Mucosa of gallbladder (tissue), 1 donor: ENCODE results near the gene PBXIP1. TPM values are rescaled to one million over a fixed set of nuclear protein-coding genes. Genes with fewer than 3 reads are reported as not detected.

Experiments used
- DNase-seq: peaks from one replicate; pipeline ENCODE4 v3.0.0-alpha.2; 2020; ENCODE audit warnings: low spot score
- total RNA-seq: library from RNA; stranded (reverse); gene quantifications from one replicate; pipeline ENCODE4 v1.2.1, GENCODE V29; 2021
- donor health status: DM: no; HTN: no; CAD: no.

Gene PBXIP1
- total RNA-seq, 1 donor from 2014 or later, result 208 TPM

DNA sequence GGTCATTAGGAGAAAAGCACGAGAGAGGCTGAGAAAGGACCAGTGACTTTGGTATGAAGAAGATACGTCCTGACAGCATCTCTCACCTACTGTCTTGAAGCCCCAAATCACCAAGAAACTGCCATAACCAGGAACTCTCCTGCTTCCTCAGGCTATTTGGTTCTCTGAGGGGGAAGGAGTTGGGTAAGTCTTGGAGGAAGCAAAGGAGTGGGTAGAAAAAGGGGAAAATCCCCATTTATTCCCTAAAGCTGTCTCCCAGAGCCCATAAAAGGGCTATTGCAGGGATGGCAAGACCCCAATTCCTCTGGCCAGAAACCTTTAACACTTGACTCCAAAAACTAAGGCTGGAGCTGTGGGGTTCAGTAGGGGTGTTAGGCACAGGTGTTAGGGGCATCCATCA lies 2.1 kb upstream of the PBXIP1 start:
- DNase-seq, result no peak

DNA sequence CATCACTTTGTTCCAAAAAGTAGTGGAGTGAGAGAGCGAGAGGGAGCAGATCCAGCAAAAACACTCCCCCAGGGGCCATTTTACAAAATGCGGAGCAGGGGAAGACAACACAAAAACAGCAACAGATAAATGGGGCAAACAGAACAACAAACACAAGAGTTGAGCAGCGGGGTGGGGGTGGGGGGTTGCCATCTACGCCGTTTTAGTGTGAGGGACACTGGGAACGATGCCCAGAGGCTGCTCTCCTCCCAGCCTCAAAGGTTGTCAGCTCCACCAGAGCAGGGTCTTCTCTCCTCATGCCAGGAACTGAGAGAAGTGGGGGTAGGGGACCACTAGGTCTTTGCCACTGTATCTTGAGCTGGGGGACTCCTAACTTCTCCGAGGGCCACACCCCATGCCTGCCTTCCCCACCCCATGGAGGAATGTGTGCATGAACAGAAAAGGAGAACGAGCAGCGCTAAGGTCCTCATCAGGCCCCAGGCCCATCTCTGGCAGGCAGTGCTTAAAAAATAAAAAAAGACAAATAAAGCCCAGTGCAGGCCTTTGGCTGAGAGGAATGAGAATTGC lies 1.3 kb upstream of the PBXIP1 start:
- DNase-seq, result no peak

DNA sequence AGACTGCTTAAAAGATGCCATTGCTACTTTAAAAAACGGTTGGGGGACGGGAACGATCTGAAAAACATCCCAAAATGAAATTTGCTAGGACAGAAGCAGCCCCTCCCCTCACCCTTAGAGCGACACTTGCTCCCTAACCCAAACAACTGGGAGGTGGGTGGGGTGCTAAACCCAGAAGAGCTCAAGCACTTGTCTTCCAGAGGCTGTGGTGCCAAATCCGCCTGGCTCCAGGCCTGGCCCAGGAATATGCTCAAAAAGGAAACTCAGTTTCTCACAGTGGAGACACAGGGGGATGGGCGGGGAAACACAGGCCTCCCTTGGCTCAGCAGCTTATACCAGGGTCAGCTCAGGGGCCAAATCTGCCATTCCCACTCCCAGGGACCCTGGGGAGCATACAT lies 644 bp upstream of the PBXIP1 start:
- DNase-seq, result no peak

DNA sequence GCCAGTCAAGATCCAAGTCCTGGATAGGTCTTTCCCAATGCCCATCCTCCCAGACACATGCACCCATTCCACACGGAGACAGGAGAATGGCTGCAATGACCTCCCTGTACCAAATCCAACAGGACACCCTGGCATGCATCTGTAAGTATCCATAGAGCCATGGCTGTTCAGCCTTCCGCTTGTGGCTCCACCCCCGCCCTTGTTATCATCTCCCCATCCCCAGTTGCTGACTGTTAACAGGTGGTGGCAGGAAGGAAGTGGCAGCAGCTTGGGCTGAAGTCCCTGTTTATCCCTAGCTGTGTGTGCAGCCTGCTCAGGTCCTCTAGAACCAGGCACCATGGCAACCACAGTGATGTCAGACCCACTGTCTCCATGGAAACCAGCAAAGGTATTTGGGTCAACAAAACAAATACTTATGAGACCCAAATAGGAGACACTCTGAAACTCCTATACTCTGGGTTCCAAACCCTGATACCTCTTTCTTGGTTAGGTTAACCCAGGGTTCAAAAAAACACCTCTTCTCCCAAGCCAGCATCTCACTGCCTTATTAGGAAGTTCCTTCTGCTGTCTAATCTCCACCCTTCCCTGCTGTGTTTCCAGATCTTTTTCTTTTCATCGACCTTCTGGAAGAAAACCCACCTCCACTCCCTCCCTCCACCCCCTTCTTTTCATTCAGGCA lies 721 bp downstream of the PBXIP1 start:
- peak; percentile 77 for DNase-seq

DNA sequence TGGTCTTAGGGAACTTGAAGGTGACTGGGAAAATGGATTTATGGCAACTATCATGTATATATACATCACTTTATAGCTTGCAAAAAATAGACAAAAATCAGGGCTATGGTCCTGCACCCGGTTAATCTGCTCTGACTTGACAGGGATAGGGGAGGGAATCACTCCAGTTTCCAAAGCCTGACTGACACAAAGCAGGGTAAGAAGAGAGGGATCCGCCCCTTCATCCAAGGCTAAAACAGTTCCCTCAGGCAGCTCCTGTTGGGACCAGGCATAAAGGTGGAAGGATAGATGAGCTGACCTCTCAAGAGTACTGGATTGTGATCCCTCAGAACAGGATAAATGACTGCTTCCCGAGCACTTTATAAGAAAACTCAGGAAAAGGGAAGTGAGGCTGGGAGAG lies 1.4 kb downstream of the PBXIP1 start:
- no peak for DNase-seq

DNA sequence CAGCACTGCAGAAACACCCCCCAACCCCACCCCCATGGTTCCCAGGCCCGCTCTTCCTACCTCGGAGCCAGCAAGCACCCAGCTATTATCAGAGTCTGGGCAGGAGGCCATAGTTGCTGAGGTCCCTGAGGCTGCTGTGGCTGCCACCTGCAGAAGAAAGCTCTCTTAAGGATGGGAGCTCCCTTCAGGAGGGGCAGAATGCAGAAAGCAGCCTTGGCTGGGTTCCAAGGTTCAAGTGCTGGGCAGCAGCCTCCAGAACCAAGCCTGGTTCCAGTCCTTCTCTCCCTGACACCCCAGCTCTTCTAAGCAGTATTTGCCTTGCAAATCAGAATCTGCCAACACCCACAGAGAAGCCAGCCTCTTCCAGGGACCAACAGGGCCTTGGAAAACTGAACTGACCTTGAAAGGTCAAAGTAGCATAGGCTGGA lies 2.3 kb downstream of the PBXIP1 start:
- no peak for DNase-seq

DNA sequence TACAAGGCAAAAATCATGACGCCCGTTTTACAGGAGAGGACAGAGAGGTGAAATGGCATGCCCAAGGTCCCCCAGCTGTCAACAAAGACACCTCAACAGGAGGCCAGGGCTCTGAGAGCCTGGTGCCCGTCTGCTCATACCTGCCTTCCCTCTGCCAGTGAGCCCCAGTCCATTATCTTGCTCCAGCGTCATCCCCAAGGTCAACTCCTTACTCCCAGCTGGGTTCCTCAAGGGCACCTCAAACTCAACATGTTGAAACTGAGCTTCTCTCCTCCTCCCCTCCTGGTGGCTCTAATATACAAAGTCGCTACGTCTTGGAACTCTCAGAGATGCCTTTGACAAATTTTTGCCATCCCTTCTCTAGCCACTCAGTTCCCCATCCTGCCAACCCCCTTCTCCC lies 3.2 kb downstream of the PBXIP1 start:
- no peak for DNase-seq

DNA sequence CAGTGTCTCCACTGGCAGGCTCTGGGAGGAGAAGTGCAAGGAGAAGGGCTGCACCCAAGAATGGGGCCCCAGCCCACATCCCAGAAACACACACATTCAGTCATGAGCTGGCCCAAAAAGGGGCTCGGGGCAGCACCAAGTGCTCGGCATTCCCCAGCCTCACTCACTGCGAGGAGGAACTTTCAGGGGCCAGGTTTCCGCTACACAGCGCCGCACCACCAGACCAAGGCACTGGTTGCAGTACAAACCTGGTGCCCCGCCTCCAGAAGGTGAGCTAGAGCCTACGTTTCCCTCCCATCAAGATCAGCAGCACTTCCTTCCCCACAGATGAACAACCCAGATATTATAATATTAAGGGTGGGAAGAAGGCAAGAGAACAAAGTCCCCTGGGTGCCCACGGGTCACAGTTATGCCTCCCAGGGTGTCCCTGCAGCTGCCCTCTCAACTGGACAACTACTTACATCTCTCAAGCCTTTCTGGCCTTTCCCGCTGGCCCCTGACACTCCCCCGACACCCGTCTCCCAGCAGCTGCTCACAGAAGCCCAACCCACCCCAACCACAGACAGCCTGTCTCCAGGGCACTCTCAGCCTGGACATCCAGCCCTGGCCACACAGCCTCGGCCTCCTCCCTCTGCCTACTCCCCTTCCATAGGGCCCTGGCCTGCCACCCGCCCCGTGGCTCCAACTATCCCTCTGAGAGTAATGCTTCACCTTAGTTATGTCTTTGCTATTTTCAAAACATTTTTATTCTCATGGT lies 3.8 kb downstream of the PBXIP1 start:
- DNase-seq, result no peak

DNA sequence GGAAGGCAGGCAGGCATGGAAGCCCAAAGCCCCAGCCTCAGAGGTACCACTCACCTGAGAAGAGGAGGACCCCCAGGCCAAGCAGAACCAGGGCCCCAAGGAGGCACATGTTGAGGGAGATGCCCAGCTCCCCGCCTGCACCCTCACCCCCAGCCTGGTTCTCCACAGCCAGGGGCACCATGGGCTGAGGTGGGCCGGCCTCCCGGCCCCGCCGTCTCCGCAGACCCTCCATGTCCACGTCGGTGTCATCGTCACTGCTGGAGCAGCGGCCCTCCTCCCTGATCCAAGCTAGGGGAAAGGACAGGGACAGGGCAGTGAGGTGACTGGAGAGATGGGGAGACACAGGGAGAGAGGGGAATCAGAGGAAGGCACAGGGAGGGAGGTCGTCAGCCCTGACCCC lies 7.8 kb downstream of the PBXIP1 start:
- no peak for DNase-seq

DNA sequence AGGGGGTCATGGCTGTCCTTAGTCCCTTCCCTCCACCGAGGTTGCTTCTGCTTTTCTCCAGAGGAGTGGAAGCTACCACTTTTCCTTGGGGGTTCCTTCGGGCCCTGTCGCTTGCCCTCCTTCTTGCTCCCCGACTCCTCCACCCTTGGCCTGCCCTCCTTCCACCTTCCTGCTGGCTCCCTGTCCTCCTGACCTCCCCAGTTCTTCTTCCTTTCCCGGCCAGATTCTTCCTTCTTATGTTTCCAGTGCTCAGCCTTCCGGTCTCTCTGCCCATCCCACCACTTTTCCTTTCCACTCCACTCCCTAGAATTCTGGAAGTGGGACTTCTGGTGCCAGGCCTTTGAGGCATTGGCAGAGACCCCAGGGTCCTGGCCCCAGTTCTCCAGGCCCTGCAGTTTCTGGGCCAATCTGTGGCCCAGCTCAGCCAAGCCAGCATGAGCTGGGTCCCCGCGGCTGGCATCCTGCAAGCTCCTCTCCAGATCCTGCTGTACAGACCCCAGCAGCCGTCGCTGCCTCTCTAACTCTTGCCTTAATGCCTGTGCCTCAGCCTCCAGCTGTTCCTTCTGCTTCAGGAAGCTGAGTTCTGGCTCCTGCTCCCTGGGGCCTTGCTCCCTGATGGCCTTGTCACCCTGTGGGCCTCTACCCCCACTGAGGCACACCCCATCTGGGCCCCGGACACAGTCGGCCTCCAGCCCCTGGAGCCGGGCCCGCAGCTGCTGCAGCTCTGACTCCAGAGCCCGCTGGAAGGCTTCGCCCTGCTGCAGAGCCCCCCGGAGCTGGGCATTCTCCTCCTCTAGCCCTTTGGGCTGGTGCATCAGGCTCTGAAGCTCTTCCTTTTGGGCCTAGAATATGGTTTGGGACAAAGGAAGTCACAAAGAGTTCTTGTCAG lies 9.7 kb downstream of the PBXIP1 start:
- no peak for DNase-seq

DNA sequence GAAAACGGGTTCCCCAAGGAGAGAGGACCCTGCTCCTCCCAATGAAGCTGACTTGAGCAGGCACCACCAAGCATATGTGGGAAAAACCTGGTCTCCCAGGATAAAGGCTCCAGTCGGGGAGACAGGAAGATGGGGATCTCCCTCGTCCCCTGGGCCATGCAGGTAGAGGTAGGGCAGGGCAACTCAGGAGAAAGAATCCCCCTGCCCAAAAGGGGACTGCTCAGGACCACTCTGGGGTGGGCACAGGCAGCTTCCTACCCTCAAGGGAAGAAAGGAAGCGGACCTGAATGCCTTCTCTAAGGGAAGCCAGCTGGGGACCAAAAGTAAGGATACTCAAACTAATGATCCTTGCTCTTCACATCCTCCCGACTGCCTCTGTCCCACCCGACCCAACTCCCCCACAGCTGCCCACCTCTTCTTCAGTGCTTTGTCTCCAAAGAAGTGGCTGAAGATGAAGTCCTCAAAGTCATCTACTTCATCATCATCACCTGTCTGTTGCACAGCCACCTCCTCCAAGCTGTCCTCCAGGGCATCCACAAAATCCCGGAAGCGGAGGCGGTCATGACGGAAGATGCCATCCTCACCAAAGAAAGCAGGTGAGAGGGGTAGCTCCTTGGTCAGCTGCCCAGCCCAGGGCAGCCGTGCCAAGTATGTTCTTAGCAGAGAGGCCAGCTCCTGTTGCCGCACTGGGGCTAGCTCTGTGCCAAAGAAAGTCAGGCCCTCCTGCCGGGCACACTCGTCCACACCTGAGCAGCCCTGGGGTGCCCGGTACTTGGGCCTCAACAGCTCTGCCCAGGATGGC lies 10.5 kb downstream of the PBXIP1 start:
- no peak for DNase-seq

DNA sequence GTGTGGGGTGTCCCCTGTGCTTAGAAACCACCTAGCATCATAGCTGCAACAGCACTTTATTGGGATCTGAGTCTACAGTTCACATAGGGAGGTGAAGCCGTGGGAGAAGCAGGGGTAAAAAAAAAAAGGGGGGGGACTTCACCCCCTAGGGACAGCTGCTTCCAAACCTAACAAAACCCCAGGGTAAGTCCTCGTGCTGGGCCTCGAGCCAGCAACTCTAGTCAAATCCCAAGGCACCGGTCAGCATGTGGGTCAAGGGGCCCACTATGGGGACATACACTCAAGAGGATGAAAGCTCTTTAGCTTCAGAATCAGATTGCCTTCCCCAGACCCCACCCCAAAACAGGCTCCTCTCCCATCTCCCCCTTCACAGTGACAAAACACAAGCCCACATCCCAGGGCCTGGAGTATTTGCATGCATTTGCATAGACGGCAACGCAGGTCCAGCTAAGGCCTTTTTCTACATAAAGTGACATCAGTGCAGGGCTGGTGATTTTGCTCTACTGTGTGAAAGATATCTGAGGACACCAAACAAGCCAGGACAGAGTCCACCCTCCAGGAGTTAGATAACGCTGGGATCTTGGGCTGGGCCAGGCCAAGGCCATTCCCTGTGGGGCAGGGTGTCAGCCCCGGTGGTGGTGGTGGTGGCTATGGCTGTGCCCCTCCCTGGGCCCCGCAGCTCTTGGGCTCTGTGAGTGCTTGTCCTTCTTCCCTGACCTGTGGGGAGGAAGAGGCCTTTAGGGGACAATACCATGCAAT lies 11.3 kb downstream of the PBXIP1 start:
- peak; percentile 47 for DNase-seq

DNA sequence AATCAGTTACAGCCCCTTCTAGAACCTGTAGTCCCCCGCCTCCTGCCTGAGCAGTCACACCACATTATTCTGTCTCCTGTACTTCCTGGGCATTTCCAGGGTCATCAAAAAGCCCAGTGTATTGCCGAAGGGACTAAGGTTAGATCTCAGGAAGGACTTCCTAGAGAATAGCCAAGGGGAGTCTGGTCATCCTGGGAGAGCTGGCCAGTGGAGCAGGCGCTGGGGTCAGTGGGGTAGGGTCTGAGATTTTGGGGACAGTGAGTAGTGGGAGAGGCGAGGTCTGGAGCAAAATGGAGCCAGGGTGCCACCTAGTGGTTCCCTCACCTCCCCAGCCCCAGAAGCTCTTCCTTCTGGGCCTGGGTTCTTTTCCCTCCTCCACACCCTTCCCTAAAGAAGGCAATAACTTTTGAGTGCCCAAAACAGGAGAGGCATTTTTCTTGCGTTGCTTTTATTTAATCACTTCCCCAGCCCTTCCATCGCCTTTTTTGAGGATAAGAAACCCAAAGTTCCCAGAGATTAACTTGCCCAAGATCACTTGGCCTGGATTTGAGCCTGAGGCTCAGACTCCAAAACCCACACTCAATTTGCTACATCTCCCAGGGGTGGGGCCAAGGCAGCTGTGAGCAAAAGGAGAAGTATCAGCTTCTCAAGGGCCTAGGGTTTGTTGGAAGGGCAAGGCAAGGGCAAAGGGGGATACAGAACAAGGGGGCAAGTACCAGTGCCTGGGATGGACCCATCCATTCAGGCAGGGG lies 12.1 kb downstream of the PBXIP1 start:
- no peak for DNase-seq

DNA sequence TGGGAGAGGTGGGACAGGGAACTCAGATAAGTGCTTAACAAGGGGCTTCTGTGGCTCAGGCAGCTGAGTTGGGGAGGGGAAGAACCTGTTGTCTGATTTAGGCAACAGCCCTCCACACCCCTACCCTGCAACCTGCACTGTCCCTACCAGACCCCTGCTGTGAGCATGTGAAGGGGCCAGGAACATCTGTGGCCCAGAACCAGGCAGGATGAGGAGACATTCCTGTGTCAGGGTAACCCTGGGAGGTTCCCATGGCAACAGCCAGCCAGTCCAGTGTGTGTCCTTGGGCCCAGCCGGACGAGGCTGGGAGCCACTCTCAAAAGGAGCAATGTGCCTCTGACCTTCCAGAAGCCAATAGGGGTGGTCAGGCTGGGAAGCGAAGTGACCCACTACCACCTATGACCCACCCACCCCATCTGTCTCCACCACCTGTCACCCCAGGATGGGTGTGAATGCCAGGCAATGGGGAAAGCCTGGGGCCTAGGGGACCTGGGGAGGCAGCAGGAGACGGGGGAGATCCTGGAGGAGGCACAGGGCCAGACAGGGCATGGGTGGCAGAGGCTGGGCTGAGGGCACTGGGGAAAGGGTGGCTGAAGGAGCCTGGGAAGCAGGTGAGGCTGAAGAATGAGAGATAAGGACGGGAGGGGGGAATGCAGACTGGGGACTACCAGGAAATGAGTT lies 14.4 kb downstream of the PBXIP1 start:
- peak; percentile 45 for DNase-seq

DNA sequence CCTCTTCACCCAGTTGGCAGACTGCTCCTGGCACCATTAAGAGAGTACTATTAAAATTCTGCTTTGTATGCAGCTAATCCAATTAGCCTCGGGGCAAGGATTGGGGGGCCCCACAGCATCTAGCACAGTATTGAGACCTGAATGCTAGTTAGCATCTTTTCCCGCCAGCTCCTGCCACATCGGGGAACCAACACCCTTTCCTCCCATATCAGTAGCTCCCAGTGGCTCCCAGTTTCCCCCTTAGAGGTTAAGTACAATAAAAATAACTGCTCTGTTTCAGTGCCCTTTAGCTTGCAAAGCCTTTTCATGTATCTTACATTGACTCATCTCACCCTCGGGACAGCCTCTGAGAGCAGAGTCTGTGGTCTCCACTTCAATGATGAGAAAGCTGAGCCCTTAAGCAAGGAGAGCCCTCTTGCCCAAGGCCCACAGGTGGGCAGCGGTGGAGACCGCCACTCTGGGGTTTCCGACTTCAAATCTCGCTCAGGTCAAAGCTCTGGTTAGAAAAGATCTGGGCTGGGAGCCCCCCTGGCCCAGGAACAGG lies 15.2 kb downstream of the PBXIP1 start:
- DNase-seq, result no peak

DNA sequence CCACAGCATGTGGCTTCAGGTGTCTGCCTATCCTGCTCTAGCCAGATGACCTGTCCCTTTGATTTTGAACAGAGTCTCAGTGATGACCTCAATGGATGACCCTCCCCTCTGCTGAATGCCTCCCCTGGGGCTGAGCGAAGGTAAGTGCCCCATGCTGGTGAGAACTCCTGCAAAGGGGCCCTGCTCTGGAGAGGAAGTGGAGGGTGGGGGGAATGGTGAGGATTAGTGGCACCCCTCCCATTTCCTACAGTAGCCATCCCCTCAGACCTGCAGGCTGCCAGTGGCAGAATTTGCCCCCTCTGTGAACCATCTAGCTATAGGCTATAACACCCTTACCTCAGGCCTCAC lies 15.7 kb downstream of the PBXIP1 start:
- DNase-seq, result no peak

DNA sequence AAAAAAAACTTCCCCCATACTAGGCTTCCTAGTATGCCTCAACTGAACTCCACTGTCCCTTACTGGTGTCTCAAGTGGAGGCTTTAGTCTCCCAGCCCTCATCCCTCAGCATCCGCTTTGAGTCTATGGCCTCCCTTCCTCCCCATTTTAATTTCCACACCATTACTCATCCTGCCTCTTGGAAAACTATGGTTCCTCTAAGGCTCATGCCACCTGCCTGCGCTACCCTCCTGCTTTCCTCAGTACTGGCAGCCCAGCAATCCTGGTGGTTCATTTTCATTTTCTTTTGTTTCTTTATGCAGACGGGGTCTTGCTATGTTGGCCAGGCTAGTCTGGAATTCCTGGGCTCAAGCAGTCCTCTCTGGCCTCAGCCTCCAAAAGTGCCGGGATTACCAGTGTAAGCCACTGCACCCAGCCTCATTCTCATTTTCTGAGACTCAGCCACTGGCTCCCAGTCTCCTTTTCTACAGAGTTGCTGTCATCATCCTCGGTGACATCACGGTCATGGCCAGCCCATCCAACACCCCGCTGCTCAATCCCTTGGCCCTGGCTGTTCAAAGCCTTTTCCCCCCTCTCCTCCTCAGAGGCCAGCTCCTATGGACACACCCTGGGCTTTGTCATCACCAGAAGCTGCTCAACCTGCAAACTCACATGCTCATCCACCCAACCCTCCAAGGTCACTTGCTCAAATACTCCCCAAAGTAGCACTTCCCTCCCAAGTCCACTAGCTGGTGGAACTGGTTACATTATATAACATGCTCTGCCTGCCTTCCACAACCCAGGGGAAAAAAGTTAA lies 17.1 kb downstream of the PBXIP1 start:
- no peak for DNase-seq

DNA sequence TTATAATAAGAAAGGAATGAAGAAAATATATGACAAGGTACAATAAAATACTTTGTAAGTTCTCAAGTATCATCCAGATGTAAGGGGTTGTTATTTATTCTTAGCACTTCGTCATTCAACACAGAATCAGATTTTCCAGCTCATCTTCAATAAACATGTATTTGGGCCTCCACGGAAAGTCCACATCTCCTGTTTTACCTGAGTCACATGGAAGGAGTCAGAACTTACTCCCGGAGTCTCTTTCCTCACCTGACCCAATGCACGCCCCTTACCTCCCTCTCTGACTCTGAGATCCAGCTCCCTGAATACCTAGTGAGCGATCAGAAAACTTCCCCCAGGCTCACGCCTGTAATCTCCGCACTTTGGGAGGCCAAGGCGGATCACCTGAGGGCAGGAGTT lies 17.9 kb downstream of the PBXIP1 start:
- DNase-seq, result no peak
